NCI-H2107 (cell line): Measurements from ENCODE around the gene CFTR.

Experiments
- DNase-seq: peaks from one replicate; lab custom pipeline; 2025; lab: John Stamatoyannopoulos, UW

Gene CFTR

GRCh38 chr7:117652943-117653680, 173.3 kb downstream of the CFTR start:
- no peak for DNase-seq

DNA sequence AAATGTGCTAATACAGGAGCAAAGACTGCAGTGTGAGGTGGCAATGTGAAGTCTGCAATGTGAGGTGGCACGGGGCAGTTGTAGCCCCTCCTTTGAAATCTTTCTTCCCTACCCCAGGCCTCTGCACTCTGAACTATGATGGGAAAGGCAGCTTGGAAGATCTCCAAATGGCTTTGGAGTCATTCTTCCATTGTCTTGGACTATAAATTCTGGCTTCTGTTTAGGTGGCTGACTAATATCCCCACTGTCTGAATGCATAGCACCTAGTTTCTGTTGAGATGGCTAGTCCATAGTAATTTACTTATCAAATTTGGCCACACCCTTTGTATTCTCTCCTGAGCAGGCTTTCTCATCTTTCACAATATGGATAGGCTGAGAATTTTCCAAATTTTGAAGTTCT, 175.0 kb downstream of the CFTR start:
- DNase-seq: no peak

DNA sequence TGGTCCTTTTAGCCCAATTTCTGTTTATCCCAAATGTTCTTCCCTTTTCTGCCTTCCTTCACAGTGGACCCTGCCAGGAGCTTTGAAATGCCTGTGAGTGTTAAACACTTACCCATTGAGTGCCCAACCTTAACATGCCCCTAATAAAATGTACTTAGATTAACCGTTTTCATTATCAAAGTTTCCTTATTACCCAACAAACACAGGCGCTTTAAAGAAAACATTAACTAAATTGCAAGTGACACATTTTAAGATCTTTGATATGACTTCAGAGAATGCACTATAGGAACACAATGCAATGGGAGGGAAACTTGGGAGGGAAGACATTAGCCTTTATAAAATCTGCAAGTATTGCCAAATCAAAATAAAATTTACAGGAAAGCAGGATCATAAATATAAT, 177.0 kb downstream of the CFTR start:
- no peak for DNase-seq

DNA sequence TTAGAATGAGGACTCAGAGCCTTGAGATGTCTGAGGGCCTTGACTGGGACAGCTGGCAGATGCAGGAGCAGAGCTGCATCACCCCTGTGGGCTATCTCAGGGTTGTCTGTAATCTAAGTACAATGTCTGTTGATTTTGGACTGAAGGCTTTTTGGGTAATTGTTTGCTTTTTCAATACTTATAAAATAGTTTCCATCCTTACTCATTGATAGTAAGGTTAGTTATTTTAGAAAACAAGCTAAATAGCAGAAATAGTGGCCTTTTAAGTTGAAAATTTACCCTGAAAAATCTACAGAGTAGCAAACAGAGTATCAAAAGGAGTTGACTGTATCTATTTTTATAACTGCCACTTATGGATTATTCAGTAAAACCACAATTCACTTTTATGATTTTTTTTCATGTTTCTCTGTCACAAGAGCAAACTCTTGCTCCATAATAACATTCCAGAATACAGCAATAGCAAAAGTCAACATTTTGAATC, 179.7 kb downstream of the CFTR start:
- no peak for DNase-seq

- no peak for DNase-seq
These were observed 181.5 kb downstream of the CFTR start for GRCh38 chr7:117661328-117661727.

DNA sequence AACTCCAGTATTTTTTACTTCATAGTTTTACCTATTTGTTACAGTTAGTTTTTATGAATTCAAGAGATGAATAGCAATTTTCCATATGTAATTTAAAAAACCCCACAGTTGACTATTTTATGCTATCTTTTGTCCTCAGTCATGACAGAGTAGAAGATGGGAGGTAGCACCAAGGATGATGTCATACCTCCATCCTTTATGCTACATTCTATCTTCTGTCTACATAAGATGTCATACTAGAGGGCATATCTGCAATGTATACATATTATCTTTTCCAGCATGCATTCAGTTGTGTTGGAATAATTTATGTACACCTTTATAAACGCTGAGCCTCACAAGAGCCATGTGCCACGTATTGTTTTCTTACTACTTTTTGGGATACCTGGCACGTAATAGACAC, 184.2 kb downstream of the CFTR start:
- DNase-seq: no peak

DNA sequence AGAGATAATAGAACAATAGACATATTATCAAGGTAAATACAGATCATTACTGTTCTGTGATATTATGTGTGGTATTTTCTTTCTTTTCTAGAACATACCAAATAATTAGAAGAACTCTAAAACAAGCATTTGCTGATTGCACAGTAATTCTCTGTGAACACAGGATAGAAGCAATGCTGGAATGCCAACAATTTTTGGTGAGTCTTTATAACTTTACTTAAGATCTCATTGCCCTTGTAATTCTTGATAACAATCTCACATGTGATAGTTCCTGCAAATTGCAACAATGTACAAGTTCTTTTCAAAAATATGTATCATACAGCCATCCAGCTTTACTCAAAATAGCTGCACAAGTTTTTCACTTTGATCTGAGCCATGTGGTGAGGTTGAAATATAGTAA, 185.5 kb downstream of the CFTR start:
- DNase-seq: no peak

GRCh38 chr7:117666031-117666430, 186.2 kb downstream of the CFTR start:
- DNase-seq: no peak

DNA sequence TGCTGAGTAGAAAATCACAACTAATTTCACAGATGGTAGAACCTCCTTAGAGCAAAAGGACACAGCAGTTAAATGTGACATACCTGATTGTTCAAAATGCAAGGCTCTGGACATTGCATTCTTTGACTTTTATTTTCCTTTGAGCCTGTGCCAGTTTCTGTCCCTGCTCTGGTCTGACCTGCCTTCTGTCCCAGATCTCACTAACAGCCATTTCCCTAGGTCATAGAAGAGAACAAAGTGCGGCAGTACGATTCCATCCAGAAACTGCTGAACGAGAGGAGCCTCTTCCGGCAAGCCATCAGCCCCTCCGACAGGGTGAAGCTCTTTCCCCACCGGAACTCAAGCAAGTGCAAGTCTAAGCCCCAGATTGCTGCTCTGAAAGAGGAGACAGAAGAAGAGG, 186.9 kb downstream of the CFTR start:
- no peak for DNase-seq

DNA sequence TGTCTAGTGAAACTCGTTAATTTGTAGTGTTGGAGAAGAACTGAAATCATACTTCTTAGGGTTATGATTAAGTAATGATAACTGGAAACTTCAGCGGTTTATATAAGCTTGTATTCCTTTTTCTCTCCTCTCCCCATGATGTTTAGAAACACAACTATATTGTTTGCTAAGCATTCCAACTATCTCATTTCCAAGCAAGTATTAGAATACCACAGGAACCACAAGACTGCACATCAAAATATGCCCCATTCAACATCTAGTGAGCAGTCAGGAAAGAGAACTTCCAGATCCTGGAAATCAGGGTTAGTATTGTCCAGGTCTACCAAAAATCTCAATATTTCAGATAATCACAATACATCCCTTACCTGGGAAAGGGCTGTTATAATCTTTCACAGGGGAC, 187.6 kb downstream of the CFTR start:
- no peak for DNase-seq

DNA sequence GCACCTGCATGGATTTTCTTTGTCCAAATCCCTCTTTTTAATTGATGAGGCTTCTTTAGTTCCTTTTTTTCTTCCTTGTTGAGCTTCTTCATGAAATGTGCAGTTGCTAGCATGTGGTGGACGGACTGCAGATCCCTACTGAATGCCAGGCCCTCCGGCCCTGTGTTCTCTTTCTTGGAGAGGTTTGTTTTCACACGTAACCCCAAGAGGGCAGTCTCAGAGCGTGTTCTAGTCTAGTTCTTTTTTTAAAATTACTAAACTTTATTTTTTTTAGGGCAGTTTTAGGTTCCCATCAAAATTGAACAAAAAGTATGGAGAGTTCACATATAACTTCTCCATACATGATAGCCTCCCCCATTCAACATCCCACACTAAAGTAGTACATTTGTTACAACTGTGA, 190.0 kb downstream of the CFTR start:
- no peak for DNase-seq

DNA sequence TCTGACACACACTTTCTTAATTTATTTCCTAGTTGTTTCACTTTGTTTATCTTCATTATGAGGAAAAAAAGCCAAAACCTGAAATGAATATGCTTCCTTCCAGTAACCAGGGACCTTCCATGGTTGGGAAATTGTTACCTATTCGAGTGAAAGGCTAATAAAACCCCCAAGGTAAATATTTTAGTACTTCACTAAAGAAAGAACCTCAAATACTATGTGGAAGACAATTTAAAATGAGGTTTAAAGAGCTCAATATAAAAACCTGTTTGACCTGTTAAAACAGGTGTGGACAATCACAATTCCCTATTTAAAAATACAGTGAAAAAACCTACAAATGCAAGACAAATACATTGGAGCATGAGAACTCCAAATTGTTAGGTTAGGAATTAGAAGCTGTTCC, 192.6 kb downstream of the CFTR start:
- no peak for DNase-seq

DNA sequence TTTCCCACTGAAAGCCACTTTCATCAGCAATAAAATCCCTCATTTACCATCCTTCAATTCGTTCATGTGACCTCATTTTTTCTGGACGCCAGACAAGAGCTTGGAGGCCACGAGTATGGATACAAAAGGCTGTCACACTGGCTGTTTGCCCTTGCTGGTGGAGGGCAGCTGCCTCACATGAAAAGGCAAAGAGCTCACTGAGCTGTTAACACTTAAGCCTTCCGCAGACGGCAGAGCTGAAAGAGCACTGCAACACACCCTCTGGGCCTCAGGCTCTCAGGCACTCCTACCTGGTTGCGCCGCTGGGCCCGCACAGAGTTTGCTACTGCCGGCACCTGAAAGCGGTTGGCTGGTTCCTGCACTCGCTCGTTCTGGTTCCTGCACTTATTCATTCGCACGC, 193.5 kb downstream of the CFTR start:
- no peak for DNase-seq

GRCh38 chr7:117673839-117674238, 194.0 kb downstream of the CFTR start:
- no peak for DNase-seq

- no peak for DNase-seq
These were observed 194.8 kb downstream of the CFTR start for GRCh38 chr7:117674617-117675016.

GRCh38 chr7:117675497-117676435, 195.9 kb downstream of the CFTR start:
- DNase-seq: no peak

- DNase-seq: no peak
These were observed 199.3 kb downstream of the CFTR start for GRCh38 chr7:117679120-117679519.

GRCh38 chr7:117682681-117683385, 203.0 kb downstream of the CFTR start:
- DNase-seq: no peak

- no peak for DNase-seq
These were observed 203.8 kb downstream of the CFTR start for GRCh38 chr7:117683430-117684175.

DNA sequence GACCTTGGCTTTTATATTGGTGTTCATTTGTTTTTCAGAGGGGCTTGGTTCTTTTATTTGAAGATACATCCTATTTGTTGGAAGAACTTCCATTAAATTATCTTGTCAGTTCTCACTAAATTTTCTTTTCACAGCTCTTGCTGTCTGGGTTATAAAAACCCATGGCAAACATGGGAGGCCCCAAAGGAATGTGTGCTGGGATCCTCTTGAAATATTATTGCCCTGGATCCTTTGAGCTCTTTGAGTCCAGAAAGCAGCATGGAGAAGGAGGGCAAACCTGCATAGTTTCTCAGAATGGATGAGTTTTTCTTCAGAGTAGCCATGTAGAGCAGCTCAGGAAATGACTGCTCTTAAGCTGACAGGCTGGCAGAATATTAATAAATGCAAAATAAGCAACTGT, 206.0 kb downstream of the CFTR start:
- DNase-seq: no peak

GRCh38 chr7:117686311-117686935, 206.6 kb downstream of the CFTR start:
- no peak for DNase-seq
